GM18519 (cell line): Measurements from ENCODE around the gene F2RL3.

Experiments used
- ATAC-seq: cut with Tn5 transposase; IDR thresholded peaks from one replicate; pipeline ENCODE4 v1.9.1; 2021; ENCODE audit warnings: mild to moderate bottlenecking, moderate library complexity; ENCODE audit not compliant: unreplicated experiment, low FRiP score

The F2RL3 gene

GRCh38 chr19:16888629-16889365 lies at the start of gene F2RL3:
Gene F2RL3, plus strand, starts transcription at chr19:16888999. Its CDS starts 191 bp downstream, at chr19:16889190.
- no peak for ATAC-seq

DNA sequence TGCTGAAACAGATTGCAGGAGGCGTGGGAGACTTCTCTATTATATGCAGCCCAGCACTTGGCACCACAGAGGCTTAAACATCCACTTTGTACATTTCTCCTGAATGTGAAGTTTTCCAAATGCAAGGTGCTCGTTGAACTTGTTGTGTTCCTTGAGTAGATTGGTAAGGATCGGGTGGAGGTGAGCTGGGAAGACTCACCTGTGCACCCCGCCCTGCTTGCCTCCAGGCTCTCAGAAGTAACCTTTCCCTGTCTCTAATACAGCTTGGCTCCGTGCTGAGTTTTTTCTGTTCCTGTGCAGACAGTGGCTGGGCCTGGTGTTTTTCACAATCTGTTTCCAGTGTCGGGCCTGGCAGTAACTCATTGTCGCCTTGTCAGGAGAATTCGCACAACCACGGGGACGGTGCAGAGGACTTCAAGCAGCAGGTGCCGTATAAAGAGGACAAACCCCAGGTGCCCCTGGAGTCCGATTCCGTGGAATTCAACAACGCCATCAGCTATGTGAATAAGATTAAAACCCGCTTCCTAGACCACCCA lies 47.3 kb upstream of the F2RL3 start:
- no peak for ATAC-seq

GRCh38 chr19:16846901-16847300 lies 41.9 kb upstream of the F2RL3 start:
- ATAC-seq: no peak

GRCh38 chr19:16847430-16847829 lies 41.4 kb upstream of the F2RL3 start:
- no peak for ATAC-seq

DNA sequence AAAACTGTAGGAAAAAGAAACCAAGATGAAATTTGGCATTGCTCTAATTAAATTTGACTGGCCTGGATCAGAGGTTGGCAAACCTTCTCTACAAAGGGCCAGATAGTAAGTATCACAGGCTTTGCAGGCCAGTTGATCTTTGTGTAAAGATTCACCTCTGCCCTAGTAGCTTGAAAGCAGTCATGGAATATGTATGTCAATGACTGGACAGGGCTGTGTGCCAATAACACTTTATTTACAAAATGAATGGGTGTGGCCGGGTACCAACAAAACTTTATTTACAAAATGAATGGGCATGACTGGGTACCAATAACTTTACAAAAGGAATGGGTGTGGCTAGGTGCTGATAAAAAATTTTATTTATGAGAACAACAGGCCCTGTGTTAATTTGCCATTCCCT lies 39.6 kb upstream of the F2RL3 start:
- ATAC-seq: no peak

GRCh38 chr19:16850133-16850532 lies 38.7 kb upstream of the F2RL3 start:
- ATAC-seq: no peak

GRCh38 chr19:16851031-16851712 lies 37.6 kb upstream of the F2RL3 start:
- ATAC-seq: no peak

DNA sequence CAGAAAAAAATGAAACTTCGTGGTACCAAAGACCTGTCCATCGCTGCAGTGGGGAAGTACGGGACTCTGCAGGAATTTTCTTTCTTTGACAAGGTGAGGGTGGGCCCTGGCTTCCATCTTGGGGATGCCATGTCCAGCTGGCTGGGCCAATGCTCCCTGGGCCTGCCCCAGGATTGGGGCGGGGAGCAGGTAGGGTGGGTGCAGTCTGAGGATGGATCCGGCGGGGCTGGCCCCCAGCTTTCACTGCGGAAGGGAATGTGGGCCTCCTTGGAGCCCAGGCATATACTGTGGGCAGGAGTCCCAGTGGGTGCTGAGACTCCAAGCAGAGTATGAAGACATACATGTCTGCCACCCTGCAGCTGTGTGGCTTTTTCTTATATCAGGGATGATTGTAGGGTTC lies 35.7 kb upstream of the F2RL3 start:
- ATAC-seq: no peak

DNA sequence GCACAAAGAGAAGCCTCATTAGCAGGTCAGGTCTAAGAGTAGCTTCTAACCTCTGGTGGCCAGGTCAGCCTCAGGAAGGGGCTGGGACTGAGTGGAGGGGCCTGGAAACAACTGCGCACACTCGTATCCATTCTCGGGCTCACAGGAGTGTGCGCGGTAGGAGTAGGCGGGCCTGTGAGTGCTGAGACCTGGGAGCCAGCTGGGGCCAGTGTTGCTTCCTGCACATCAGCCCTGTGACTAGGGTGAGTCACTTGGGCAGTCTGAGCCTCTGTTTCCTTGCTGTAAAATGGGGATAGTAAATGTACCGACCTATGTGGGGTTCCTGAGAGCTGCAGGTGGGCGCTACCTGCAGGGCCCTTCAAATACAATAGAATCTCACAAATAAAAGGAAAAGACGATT lies 32.7 kb upstream of the F2RL3 start:
- no peak for ATAC-seq

DNA sequence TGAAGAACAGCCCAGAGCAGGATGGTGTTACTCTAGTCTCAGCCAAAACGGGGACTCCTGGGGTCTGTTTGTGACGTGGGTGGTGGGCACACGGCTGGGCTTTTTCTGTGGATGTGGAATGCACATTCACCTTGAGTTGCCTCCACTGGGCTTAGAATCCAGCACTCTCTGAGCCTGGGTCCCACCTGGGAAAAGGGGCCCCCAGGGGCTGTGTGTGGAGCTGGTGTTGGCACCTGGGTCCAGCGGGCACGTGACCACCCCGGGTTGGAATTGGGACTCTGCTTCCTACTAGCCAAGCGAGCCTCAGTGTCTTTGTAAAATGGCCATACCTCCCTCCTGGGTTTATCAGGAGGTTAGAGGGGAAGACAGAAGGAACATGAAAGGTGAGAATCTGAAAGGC lies 29.2 kb upstream of the F2RL3 start:
- no peak for ATAC-seq

GRCh38 chr19:16860118-16860517 lies 28.7 kb upstream of the F2RL3 start:
- ATAC-seq: no peak

GRCh38 chr19:16861011-16861410 lies 27.8 kb upstream of the F2RL3 start:
- ATAC-seq: no peak

- no peak for ATAC-seq
These were observed 27.0 kb upstream of the F2RL3 start for GRCh38 chr19:16861834-16862233.

- no peak for ATAC-seq
These were observed 25.9 kb upstream of the F2RL3 start for GRCh38 chr19:16862826-16863415.

DNA sequence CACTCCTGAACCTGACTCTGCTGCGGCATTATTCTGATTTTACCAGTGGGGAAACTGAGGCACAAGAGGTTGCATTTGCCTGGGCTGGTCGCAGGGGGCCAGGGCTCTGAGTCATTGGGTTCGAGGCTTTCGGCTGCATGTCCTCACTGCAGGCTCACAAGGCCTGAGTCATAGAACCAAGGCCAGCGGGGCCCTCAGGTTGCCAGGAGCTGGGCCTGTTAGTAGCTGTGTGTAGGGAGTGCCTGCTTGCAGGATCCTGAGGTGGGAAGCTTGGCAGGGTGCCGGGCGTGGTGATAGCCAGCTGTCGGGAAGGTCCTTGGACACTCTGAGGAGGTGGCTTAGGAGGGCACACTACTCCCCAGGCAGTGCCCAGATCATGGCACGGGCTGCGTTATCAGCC lies 21.6 kb upstream of the F2RL3 start:
- no peak for ATAC-seq

GRCh38 chr19:16868423-16869130 lies 20.2 kb upstream of the F2RL3 start:
- ATAC-seq: no peak

- no peak for ATAC-seq
These were observed 19.3 kb upstream of the F2RL3 start for GRCh38 chr19:16869331-16869972.

GRCh38 chr19:16871871-16872270 lies 16.9 kb upstream of the F2RL3 start:
- no peak for ATAC-seq

- ATAC-seq: no peak
These were observed 16.1 kb upstream of the F2RL3 start for GRCh38 chr19:16872728-16873127.

DNA sequence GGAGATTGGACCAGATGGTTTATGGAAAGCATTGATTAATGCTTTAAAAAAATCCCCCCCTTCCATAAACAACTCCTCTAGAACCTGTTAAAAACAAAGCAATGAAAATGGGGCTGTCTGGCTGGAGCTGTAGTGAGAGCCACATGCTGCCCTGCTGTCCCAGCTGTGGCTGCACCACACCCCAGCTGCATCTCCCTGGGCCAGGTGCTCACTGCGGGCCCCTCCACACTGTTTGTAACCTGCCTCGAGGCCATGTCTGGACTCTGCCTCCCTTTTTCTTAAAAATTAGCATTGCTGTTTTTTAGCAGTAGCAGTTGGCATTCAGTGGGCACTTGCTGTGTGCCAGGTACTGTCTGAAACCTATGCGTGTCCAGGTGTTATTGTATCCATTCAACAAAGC lies 15.2 kb upstream of the F2RL3 start:
- no peak for ATAC-seq
